Stimulated activated CD4-positive, alpha-beta T cell treated with anti-CD3 and anti-CD28 coated beads, TNF-alpha, amount 100 ng/mL, for 48 hours (primary cell): ENCODE data around the gene IRF7.
"Not testable (repeated sequence)": the region's sequence is repeated elsewhere in the genome, so short reads cannot be mapped to it uniquely, and the experiment has no call there.

ENCODE experiments used
- DNase-seq, 3 donors: peaks; one replicate each; pipeline ENCODE4 v3.0.0-alpha.2; 2020; ENCODE audit warnings: low read depth in 3 of 3

The IRF7 gene

DNA sequence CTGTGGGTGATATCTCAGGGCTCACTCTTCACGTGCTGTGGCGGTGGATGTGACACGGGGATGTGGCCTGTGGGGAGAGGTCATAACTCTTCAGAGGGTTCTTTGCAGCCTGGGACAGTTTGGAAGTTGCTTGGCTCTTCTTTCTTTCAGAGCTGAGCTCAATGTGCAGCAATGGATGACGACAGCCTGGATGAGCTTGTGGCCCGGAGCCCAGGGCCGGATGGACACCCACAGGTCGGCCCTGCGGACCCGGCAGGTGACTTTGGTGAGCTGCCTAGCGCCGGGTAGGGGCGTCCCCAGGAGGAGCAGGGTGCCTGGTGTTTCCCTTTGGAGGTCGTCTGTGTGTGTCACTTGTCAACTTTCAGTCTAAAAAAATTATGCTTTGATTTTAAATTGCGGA, 34.4 kb downstream of the IRF7 start:
- no peak for DNase-seq

DNA sequence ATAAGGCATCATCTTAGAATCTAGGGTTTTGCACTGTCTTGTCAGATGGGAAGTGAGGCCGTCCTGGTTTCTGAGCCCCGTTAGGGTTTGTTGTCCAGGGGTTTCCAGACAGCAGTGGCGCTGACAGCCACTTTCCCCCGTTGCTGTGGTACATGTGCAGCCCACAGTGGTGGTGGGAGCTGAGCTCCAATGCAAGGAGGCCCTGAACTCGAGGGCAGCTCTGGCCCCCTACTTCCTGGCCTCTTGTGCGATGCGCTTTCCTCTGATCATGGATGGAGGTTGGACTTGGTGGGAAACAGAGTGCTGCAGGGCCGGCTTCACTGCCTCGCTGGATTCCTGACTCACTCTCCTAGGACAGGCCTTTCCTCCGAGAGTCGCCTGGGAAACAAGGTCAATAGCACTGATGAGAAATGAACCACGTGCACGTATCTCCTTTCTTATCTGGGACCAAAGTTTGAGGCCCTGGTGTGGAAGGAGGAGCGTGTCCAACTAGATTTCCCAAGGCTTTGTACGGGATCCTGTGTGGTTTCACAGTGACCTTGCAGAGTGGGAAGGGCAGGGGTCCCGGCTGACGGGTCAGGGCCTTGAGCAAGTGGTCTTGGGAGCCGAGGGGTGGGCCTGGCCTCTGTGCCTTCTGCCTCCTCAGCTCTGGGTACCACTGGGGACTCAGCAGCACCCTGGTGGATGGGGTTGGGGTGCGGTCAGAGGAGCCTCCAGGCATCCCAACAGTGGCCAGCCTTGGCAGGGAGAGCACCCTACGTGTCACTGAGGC, 35.7 kb downstream of the IRF7 start:
- no peak for DNase-seq

DNA sequence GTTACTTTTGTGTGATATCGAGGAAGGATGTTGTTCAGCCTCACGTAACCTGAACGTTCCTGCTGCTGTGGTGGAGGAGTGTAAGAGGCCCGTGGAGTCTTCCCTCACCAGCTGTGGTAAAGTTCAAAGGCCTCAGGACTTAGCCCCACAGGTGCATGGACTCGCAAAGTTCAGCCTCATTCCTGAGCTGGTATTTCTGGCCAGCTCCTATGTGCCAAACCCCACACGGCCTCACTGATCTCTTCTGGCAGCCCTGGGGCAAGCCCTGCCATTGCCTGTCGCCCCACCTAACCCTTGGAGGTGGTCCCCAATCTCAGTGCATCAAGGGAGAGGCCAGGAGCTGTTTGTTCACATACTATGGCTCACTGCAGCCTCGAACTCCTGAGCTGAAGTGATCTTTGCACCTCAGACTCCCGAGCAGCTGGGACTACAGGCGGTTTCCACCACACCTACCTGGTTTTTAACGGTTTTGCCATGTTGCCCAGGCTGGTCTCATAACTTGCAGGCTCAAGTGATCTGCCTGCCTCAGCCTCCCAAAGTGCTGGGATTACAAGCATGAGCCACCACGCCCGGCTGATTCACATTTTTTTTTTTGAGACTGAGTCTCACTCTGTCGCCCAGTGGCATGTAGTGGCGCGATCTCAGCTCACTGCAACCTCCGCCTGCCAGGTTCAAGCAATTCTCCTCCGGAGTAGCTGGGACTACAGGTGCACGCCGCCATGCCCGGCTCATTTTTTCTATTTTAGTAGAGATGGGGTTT, 37.3 kb downstream of the IRF7 start:
- DNase-seq = no peak

DNA sequence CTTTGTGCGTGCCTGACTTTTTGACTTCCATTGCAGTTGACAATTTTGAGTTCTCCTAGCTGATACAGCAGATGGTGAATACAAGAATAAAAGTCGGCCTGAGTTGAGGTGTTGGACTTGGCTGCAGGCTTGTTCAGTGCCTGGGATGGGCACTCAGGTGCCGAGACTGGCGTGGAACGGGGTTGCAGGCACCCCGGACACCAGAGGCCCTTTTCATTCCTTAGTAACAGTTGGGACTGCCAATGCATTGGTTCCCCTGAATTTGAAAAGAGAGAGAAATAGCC, 38.2 kb downstream of the IRF7 start:
- DNase-seq = no peak

DNA sequence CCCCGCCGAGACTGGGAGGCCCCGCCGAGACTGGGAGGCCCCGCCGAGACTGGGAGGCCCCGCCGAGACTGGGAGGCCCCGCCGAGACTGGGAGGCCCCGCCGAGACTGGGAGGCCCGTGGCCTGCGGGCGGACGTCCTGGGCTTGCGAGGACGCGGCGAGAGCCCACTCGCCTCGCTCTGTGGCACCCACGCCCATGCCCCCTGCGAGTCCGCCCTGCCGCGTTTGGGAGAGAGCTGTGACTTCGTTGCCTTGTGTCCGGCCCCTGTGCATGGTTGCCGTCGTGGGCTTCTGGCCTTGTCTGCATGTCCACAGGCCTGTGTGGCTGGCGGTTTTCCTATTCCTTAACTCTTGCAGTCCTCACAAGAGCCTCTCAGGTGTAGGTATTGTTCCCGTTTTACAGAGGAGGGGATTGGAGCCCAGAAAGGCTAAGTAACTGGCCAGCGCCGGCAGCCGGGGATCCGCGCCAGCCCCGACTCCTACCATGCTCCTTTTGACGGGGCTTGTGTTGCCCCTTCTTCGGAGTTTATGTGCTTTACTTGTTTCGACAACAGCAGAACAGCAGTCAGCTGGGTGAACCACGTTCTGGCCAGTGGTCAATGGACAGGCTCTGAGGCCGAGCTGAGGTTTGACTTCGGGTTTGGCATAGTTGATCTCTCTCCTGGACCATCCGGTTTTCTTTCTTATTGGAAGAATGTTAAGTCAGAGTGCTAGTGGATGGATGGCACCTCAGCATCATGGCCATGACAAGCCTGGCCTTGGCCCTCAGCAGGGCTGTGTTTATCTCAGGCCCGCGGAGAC, 38.7 kb downstream of the IRF7 start:
- DNase-seq = no peak

DNA sequence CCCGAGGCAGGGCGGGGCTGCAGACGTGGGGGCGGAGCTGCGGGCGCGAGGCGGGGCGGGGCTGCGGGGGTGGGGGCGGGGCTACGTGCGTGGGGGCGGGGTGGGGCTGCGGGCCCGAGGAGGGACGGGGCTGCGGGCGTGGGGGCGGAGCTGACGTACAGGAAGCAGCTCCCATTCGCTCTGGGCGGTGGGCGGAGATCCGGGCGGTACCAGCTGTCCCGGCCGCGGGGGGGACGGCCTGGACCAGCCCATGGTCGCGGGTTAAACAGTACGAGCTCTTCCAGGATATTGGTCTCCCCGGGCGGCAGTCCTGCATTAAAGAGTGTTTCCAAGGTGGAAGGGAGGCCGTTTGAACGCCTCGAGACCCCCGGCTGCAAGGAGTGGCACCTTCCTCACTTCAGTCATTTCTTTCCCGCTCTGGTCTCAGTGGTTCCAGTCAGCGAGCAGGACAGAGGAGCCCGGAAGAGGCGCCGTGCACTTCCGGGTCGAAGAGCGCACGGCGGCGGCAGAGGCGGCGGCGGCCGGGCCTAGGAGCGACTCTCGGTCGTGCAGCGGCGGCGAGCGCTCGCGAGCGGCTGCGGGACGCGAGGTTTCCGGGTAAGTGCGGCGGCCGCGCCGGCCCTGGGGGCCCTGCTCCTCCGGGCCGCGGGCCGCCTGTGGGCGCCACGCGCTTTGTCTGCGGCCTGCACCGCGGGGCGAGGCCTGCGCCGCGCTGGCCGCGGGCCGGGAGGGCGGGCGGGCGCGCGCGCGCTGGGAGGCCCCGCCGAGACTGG, 39.6 kb downstream of the IRF7 start, which contains the start of gene PHRF1:
PHRF1 (plus strand) TSS at position 475 of the 773 bp plus-strand sequence. CDS start 5,043 bp downstream, outside the sequence.
- DNase-seq = peak; percentile 89 to 94 (median 91)

DNA sequence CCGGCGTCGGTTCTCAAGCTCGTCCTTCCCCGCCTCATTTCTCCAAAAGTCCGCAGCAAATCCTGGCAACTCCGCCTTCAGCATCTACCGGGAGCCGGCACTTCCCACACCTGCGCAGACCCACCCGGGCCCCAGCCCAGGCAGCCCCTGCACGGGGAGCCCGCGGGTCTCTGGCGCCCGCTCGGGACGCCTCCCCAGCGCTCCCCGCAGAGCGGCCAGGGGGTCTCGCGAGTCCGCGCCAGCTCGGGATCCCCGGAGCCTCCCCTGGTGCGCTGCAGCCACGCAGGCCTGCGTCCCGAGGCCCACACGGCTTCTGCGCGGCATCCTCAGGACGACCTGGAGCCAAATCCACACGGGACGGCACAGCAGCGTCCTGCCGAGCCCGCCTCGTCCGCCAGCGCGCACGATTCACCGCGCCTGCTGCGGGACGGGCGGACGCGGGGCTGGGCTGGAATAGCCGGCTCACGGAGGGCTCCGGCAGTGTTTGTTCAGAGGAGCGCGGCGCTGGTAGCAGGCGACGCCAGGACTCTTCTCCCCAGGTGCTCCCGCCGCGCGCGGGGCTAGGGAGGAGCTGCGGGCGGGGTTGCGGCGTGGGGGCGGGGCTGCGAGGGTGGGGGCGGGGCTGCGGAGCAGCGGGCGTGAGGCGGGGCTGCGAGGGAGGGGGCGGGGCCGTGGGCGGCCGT, 40.3 kb downstream of the IRF7 start:
- DNase-seq = no peak

DNA sequence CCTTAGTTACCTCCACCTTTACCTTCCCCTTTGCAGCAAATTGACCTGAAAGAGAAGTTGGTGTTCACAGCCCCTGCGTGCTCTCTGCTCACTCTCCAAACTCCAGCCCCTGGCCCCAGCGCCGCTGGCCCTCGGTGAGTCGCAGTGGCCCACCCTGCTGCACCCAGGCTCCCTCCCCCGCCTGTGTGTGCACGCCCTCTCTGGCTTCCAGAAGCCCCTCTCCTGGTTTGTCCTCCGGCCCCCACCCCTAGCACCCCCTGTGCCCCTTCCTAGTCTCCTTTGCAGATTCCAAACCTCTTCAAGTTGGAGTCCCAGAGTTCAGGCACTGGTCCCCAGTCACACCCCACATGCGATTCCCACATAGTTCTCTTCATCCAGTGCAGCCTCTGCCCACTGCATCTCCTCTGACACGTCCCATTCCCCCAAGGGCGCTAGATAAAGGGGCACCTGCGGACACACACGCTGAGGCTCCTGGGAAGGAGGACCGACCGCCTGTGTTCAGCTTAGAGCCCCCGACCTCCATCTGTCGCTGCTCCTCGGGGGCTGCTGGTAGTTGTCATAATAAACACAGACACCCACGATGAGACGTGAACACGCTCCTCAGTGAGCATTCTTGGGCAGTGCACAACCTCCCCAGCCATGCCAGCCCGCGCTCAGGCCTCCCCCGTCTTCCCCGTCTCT, 41.0 kb downstream of the IRF7 start:
- DNase-seq = no peak

DNA sequence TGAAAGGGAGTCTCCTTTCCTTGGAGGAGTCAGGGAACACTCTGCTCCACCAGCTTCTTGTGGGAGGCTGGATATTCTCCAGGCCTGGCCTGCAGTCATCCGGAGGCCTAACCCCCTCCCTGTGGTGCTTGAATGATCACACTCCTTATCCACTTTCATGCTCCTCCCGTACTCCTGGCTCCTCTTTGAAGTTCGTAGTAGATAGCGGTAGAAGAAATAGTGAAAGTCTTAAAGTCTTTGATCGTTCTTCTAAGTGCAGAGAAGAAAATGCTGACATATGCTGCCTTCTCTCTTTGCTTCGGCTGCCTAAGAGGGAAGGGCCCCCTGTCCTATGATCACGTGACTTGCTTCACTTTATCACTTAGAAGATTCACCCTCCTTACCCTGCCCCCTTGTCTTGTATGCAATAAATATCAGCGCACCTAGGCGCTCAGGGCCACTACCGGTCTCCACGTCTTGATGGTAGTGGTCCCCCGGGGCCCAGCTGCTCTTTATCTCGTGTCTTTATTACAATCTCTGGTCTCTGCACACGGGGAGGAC, 41.6 kb downstream of the IRF7 start:
- not testable (repeated sequence) for DNase-seq

DNA sequence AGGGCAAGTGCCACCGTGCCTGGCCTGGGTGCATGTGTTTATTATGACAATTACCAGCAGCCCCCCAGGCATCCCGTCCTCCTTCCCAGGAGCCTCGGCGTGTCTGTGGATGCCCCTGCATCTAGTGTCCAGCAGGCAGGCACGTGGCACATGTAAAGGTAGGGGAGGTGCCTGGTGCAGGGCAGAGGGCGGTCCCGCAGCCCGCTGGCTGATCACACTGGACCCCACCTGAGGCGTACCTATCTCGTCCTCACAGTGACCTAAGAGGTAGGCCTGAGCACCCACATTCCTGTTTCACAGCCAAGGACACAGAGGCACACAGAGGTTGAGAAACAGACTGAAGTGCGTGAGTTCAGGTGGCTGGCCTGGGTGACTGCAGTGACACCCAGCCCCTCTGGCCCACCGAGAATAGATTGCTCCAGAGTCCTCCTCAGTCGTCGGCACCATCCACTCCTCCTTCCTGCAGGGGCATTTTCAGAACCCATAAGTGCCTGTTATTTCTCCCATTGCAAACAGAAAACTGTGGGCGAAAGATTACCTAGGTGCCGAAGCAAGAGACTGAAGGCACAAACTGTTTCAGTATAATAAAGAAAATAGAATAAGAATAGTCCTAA, 42.5 kb downstream of the IRF7 start:
- no peak for DNase-seq

DNA sequence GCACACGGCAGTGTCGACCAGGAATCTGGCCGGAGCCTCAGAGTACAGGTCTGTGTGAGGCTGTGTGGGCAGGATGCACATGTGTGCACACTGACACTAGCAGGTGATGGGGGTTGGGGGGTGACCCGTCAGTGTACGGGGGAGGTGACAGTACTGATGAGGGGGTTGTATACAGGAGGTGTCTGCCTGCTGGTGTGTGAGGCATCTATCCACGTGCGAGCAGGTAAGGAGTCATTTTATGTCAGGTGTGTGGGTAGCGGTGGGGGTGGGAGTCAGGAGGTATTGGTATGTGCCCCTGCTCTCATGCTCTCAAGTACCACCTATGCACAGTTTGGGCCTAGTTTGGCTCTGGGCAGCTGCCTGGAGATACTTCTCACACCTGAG, 44.0 kb downstream of the IRF7 start:
- no peak for DNase-seq

DNA sequence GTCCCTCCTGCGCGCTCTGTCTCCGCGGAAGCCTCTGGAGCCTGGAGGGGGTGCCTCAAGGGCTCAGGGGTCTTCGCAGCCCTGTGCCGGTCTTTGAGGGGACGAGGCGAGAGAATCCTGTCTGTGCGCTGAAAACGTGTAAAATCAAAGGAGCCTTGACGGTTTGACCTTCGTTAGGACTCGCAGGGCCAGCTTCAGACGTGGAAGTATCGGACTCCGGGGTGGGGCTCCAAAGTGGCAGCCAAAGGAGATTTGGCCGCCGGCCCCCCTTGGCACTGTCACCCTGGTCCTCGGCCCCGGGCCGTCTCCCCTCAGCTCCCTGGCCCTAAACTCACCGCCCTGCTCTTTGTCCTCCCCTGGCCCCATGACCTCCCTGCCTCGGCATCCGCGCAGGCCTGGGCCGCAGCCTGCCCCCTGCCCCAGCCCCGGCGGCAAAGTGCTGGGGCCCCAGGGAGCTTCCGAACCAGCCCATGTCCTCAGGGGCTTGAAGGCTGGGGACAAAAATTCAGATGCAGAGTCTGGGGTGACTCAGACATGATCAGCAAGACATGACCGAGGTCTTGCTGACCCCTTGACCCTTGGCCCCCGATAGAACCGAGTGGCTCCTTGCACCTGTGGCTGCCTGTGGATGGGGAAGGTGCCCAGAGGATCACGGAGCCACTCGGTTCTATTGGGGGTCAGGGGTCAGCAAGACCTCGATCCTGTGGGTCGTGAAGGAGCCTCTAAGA, 46.4 kb downstream of the IRF7 start:
- no peak for DNase-seq

DNA sequence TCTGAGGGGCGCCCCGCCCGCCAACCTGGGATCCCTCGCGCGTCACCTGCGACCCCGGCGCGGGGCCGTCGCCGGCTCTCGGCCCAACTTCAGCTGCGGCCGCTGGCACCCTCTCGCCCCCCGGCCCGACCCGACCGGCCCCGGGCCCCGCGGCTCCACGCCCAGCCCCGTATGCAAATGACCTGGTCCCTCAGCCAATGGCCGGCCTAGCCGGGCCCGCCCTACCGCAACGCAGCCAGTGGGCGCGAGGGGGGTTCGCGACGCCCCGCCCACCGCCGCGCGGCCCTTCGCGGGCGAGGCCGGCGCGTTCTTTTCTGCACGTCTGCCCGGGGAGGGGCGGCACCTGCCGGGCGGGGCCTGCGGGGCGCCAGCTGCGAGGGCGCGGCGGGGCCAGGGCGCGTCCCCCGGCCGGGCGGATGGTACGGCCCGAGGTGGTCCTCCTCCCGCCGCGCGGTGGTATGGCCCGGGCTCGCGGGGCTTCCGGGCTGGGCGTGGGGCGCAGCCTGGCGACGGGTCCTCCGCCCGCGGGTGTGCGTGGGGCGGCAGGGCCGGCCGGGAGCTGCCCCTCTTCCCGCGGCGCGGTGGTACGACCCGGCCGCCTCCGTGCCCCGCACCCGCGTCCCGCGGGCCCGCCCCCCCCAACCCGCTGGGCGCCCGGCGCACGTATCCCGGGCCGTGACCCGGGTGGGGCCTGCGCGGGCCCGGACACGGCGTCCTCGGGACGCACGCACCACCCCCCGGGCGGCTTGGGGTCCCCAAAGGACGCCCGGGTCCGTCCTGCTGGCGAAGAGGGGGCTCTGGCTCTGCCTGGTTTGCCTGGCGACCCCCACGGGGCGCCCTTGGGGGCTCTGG, 47.2 kb downstream of the IRF7 start:
- DNase-seq = peak; percentile 89 to 94 (median 94)

DNA sequence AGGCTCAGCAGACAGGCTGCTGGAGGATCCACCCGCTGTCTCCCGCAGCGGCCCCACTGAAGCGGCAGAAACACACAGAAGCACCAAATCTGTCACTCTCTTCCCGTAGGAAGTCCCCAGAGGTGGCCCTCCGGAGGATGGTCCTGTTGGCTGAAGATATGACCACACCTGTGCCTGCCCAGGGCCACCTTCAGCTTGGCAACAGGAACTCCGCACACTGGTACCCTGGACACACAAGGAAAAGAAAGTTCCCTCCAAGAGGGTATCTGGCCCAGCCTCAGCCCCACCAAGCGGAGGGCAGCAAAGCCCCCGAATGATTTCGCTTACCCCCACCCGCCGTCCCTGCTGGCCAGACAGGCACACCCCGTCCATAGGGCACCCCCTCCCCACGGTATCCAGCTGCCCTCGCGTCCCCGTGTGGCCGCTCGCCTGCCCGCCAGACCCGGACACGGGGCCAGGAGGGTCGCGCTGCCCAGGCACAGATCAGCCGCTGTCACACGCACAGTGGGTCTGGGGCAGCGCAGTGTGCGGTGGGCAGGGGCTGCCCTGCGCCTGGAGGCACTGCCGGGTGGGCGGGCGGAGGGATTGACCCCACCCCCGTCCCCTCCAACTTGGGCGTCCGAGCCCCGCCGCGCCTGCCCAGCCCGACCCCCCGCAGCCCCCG, 48.0 kb downstream of the IRF7 start:
- DNase-seq = no peak

DNA sequence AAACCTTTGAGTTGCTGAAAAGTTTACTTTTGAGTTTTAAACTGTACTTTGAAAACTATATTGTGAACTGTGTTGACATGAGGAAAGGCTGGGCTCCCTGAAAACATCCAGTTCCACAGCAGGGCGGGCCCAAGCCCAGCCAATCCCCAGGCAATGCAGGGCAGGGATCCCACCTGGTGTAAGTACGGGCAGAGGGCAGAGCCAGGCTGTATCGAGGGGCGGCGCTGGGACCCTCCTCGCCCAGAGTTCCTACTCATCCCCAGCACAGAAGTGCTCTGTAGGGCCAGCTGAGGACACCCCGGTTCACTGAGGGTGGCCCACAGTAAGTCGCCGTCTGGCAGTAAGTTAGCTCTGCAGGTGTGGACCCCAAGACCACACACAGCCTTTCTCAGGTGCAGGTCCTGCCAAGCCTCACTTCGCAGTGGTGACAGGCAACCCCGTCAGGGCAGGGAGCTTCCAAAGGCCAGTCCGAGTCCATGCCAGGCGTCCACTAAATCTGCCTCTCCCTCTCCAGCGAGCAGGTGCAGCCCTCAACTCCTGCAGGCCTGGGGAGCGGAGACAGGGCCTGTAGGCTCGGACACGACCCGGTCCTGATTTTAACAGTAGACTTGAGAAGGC, 48.6 kb downstream of the IRF7 start:
- no peak for DNase-seq

DNA sequence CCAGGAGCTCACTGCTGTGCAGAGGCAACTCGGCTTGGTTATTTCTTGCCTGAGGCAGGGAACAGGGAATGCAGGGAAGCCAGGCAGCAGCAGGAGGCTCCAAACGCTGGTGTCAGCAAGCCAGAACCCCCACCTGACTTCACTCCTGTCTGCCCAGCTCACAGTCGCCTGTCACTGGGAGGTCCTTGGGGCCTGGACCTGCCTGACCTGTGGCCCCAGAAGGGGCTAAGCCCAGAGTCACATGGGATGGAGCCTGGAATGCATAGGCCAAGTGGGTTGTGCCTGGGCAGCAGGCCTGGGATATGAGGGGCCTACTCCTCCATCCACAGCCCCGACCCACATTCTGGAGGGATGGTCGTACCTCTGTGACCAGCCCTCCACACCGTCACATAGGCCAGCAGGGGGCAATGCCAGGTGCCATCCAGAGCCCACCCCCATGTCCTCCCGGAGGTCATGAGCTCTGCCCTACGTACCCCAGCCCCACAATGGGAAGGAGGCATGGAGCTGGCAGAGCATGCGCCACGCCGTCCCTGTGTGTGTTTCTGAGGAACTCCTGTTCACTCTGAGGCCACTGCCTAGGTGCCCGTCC, 49.7 kb downstream of the IRF7 start:
- DNase-seq = no peak
